Smooth muscle cell (in vitro differentiated cells): ENCODE results near the gene MFSD11. TPM values are rescaled to one million over a fixed set of nuclear protein-coding genes. Genes with fewer than 3 reads are reported as not detected.
A peak's percentile ranks its signal among the peaks of the same experiment; 100 is the strongest.

ENCODE experiments used
- DNase-seq: peaks from one replicate; lab custom pipeline; 2025; ENCODE audit not compliant: unreplicated experiment; lab: John Stamatoyannopoulos, UW
- H2AFZ ChIP-seq: fragments of 200-600 bp; sonication (generic); 2 replicates; pipeline ENCODE4 v1.6.0; 2016; ENCODE audit warnings: antibody characterized with exemption, low read depth, mild to moderate bottlenecking
- H3F3A ChIP-seq: fragments of 200-600 bp; sonication (generic); 2 replicates; pipeline ENCODE4 v1.6.0; 2017; ENCODE audit warnings: antibody characterized with exemption, low read depth
- H3K27ac ChIP-seq: fragments of 200-600 bp; sonication (generic); 2 replicates; pipeline ENCODE4 v1.5.1; 2016; ENCODE audit warnings: low read depth, mild to moderate bottlenecking
- H3K27me3 ChIP-seq: fragments of 200-600 bp; sonication (generic); 2 replicates; pipeline ENCODE4 v1.6.1; 2016; ENCODE audit warnings: low read depth, mild to moderate bottlenecking
- H3K36me3 ChIP-seq: fragments of 200-600 bp; sonication (generic); 2 replicates; pipeline ENCODE4 v1.5.1; 2016; ENCODE audit warnings: low read depth
- H3K4me1 ChIP-seq: fragments of 200-600 bp; sonication (generic); 2 replicates; pipeline ENCODE4 v1.5.1; 2016; ENCODE audit warnings: low read depth
- H3K4me2 ChIP-seq: fragments of 200-600 bp; sonication (generic); 2 replicates; pipeline ENCODE4 v1.6.0; 2016; ENCODE audit warnings: mild to moderate bottlenecking
- H3K4me3 ChIP-seq: fragments of 200-600 bp; sonication (generic); 2 replicates; pipeline ENCODE4 v1.5.1; 2016; ENCODE audit warnings: mild to moderate bottlenecking
- H3K79me2 ChIP-seq: fragments of 200-600 bp; sonication (generic); 2 replicates; pipeline ENCODE4 v1.6.0; 2016; ENCODE audit warnings: low read depth, mild to moderate bottlenecking
- H3K9ac ChIP-seq: fragments of 200-600 bp; sonication (generic); 2 replicates; pipeline ENCODE4 v1.6.0; 2016; ENCODE audit warnings: low read depth
- H3K9me3 ChIP-seq: fragments of 200-600 bp; sonication (generic); replicated peaks from 2 replicates; pipeline ENCODE4 v1.5.1; 2016; ENCODE audit warnings: low read depth
- H4K20me1 ChIP-seq: fragments of 200-600 bp; sonication (generic); 2 replicates; pipeline ENCODE4 v1.6.0; 2016; ENCODE audit warnings: low read depth
- CTCF ChIP-seq: fragments of 200-600 bp; sonication (generic); IDR thresholded peaks from 2 replicates; pipeline ENCODE4 v1.5.1; 2017; ENCODE audit warnings: borderline replicate concordance, mild to moderate bottlenecking, antibody characterized with exemption; ENCODE audit not compliant: insufficient read depth, poor library complexity, severe bottlenecking
- WGBS: methylation state at CpG from one replicate; pipeline ENCODE4 v1.1.7; 2016; ENCODE audit warnings: low lambda C conversion rate; 5-methylcytosine and 5-hydroxymethylcytosine counted together
- polyA plus RNA-seq: library from polyadenylated mRNA; unstranded; fragments of >200 nt; fragmentation: Nextera tagmentation; extraction: Ambion mirVana; gene quantifications from 2 replicates; pipeline ENCODE4 v1.2.1, GENCODE V29; 2016
- total RNA-seq: library from RNA; depleted of rRNA; stranded (reverse); fragments of >200 nt; gene quantifications from 2 replicates; pipeline ENCODE4 v1.2.3, GENCODE V29; 2014

The MFSD11 gene
- total and polyA plus RNA-seq, 2 experiments from 2014 or later, result 28.1 to 56.6 TPM

GRCh38 chr17:76735586-76736348 lies 2.2 kb upstream of the MFSD11 start:
- Histone ChIP-seq H3K36me3 (no peaks in the 10 kb centered on the region), H3F3A (peaks cover 40% of the 10 kb centered on the region), H3K27me3 (no peaks in the 10 kb centered on the region), H3K4me3 (peak overlapping the region; percentile 91), H3K27ac (peak overlapping the region; percentile 96), H3K79me2 (peaks cover 73% of the 10 kb centered on the region), H3K4me2 (peak overlapping the region; percentile 95), H4K20me1 (peaks cover 50% of the 10 kb centered on the region), H3K4me1 (peaks cover 37% of the 10 kb centered on the region), H3K9ac (peak overlapping the region; percentile 88), H3K9me3 (no peaks in the 10 kb centered on the region), H2AFZ (no peak overlapping the region)
- no peak for DNase-seq
- no peak for TF ChIP-seq CTCF
- WGBS, result under 1% methylated on average over 20 of the region's 20 CpGs

DNA sequence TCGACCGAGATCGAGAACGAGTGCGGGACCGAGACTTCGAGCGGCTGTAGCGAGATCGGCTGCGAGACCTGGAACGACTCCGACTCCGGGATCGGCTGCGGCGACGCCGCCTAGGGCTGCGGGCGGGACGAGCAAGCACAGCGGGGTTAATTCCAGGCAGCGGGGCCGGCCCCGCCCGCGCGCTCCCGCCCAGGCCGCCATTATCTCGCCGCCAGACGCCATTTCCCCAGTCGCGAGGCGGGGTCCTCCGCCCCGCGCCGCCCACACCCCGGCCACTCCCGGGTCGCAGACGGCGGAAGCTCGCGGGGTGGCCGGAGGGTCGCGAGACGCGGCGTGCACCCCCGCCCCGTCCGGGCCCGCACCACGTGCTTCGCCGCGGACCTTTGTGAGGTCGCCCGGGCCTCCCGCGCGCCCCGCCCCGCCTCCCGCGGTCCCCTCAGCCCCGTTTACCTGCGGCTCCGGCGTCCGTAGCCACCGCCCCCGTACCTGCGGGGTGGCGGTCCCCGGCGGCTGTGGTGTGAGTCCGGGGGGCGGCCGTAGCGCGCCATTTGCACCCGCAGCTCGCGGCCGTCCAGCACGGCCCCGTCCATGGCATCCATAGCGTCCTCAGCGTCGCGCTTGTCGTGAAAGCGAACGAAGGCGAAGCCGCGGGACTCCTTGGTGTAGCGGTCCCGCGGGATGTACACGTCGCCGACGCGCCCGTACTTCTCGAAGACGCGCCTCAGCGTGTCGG lies 1.4 kb upstream of the MFSD11 start:
- no peak for TF ChIP-seq CTCF
- Histone ChIP-seq H2AFZ (no peak overlapping the region), H3K4me1 (peaks cover 37% of the 10 kb centered on the region), H3K4me3 (peak overlapping the region; percentile 91), H3K36me3 (no peaks in the 10 kb centered on the region), H4K20me1 (peaks cover 48% of the 10 kb centered on the region), H3K27ac (peak overlapping the region; percentile 96), H3F3A (peaks cover 40% of the 10 kb centered on the region), H3K27me3 (no peaks in the 10 kb centered on the region), H3K79me2 (peaks cover 75% of the 10 kb centered on the region), H3K4me2 (peak overlapping the region; percentile 95), H3K9me3 (no peaks in the 10 kb centered on the region), H3K9ac (peak overlapping the region; percentile 88)
- under 1% methylated on average over 70 of the region's 117 CpGs for WGBS
- peak; percentile 39 for DNase-seq

DNA sequence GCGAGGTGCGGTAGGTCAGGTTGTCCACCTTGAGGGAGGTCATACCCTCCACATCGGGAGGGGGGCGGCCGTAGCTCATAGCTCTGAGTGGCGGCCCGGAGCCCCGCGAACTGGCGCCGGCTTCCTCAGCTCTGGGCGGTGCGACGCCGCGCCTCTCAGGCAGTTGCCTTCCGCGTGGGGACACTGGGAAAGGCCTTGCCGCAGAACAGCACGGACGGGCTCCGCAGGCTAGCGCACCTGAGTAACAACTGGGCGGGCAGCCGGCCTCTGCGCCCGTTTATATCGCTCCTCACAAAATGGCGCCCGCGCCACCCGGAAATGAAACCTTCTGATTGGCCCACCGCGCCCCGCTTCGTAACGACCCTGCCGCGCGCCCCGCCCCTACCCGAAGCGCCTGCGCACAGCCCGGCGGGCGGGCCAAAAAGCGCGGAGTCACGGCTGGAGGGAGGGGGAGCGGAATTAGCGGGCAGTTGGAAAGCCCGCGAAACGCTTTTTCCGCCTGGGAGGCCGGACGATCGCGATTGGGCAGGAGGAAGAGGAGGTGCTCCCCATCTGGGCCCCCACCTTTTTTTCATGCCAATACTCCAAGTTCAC lies 740 bp upstream of the MFSD11 start, which contains the start of gene SRSF2:
Gene SRSF2 (minus strand): TSS at position 250 of the 594 bp plus-strand sequence. CDS start 171 bp downstream, at position 79.
- Histone ChIP-seq H3K4me1 (peaks cover 37% of the 10 kb centered on the region), H3K4me3 (peak within 1 kb of the TSS; percentile 91), H3K79me2 (peaks cover 68% of the 10 kb centered on the region), H3K9me3 (no peaks in the 10 kb centered on the region), H3F3A (peaks cover 38% of the 10 kb centered on the region), H3K27me3 (no peaks in the 10 kb centered on the region), H2AFZ (peak within 1 kb of the TSS; percentile 76), H3K36me3 (no peaks in the 10 kb centered on the region), H4K20me1 (peaks cover 41% of the 10 kb centered on the region), H3K9ac (peak within 1 kb of the TSS; percentile 91), H3K4me2 (peak within 1 kb of the TSS; percentile 95), H3K27ac (peak within 1 kb of the TSS; percentile 96)
- 1% methylated on average over 59 of the region's 60 CpGs for WGBS
- DNase-seq, result peak; percentile 99
- no peak for TF ChIP-seq CTCF
